22Rv1 (cell line): ENCODE results near the gene CTBP2.

Source experiments
- ZFX ChIP-seq: fragments of 450-650 bp; IDR thresholded peaks from 2 replicates; pipeline ENCODE4 v1.6.1; 2017; ENCODE audit warnings: antibody characterized with exemption, borderline replicate concordance
- TF ChIP-seq, protein P1 (sequence below): fragments of 450-650 bp; IDR thresholded peaks from 2 replicates; pipeline ENCODE4 v1.5.1; 2017; ENCODE audit warnings: mild to moderate bottlenecking

GRCh38 chr10:125127110-125127509, 33.3 kb downstream of the CTBP2 start:
- TF ChIP-seq, protein P1, sequence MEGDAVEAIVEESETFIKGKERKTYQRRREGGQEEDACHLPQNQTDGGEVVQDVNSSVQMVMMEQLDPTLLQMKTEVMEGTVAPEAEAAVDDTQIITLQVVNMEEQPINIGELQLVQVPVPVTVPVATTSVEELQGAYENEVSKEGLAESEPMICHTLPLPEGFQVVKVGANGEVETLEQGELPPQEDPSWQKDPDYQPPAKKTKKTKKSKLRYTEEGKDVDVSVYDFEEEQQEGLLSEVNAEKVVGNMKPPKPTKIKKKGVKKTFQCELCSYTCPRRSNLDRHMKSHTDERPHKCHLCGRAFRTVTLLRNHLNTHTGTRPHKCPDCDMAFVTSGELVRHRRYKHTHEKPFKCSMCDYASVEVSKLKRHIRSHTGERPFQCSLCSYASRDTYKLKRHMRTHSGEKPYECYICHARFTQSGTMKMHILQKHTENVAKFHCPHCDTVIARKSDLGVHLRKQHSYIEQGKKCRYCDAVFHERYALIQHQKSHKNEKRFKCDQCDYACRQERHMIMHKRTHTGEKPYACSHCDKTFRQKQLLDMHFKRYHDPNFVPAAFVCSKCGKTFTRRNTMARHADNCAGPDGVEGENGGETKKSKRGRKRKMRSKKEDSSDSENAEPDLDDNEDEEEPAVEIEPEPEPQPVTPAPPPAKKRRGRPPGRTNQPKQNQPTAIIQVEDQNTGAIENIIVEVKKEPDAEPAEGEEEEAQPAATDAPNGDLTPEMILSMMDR = no peak
- no peak for TF ChIP-seq ZFX
